ENCODE results near the gene LHX6. TPM values are rescaled to one million over a fixed set of nuclear protein-coding genes. Genes with fewer than 3 reads are reported as not detected.

LHX6 gene
- total and polyA plus RNA-seq, 2 of the 13 experiments (the other 11 are each of a cell fraction or from before 2014, with no cell fraction given), result 1.1 to 1.3 TPM

GRCh38 chr9:122265149-122265915, 36.6 kb upstream of the LHX6 start (continued):
- peak; percentile 78 for TF ChIP-seq USF2 (IDR thresholded peaks at IDR 0.05; ENCODE audit: low read depth, low read length)
- TF ChIP-seq USF2 (CRISPR knock-in tag; IDR thresholded peaks at IDR 0.05; ENCODE audit: borderline replicate concordance), result peak; percentile 86; the same call in 1 of the 2 replicates
- TF ChIP-seq PLRG1 (conservative IDR thresholded peaks at IDR 0.05), result no peak
- TF ChIP-seq KLF16 (CRISPR knock-in tag; IDR thresholded peaks at IDR 0.05), result no peak
- 0 out of 2 replicates have a peak, but pooled peaks have one; percentile 23 for TF ChIP-seq TFE3 (CRISPR knock-in tag; IDR thresholded peaks at IDR 0.05)
- TF ChIP-seq ZBTB4 (CRISPR knock-in tag; IDR thresholded peaks at IDR 0.05; ENCODE audit: borderline replicate concordance), result no peak
- TF ChIP-seq ELF1 (CRISPR knock-in tag; IDR thresholded peaks at IDR 0.05), result peak; percentile 78
- TF ChIP-seq ZNF160 (CRISPR knock-in tag; IDR thresholded peaks at IDR 0.05), result no peak
- no peak for TF ChIP-seq PITX1 (CRISPR knock-in tag; IDR thresholded peaks at IDR 0.05)
- TF ChIP-seq RFX5 (IDR thresholded peaks at IDR 0.05; ENCODE audit: low read depth, low read length), result no peak
- no peak for TF ChIP-seq ZNF253 (CRISPR knock-in tag; IDR thresholded peaks at IDR 0.05; ENCODE audit: borderline replicate concordance)
- TF ChIP-seq HDAC2 (CRISPR knock-in tag; IDR thresholded peaks at IDR 0.05), result 0 out of 2 replicates have a peak, but pooled peaks have one; percentile 9
- no peak for TF ChIP-seq ZSCAN5A (CRISPR knock-in tag; IDR thresholded peaks at IDR 0.05; ENCODE audit: borderline replicate concordance)
- peak; percentile 44 for TF ChIP-seq ASH2L (IDR thresholded peaks at IDR 0.05; ENCODE audit: insufficient read length, low read depth, low read length)
- TF ChIP-seq KLF11 (CRISPR knock-in tag; IDR thresholded peaks at IDR 0.05), result no peak
- TF ChIP-seq SRSF1 (optimal IDR thresholded peaks at IDR 0.05; ENCODE audit: low read depth, low read length), result no peak
- no peak for TF ChIP-seq KMT2B (CRISPR knock-in tag; IDR thresholded peaks at IDR 0.05)
- 0 out of 2 replicates have a peak, but pooled peaks have one; percentile 8 for TF ChIP-seq ZNF652 (CRISPR knock-in tag; IDR thresholded peaks at IDR 0.05; ENCODE audit: borderline replicate concordance, low read depth)
- TF ChIP-seq ZSCAN20 (CRISPR knock-in tag; IDR thresholded peaks at IDR 0.05; ENCODE audit: borderline replicate concordance), result no peak
- TF ChIP-seq NAIF1 (CRISPR knock-in tag; IDR thresholded peaks at IDR 0.05; ENCODE audit: borderline replicate concordance), result no peak; the same call in 1 of the 2 replicates
- peak; percentile 78; the same call in 1 of the 2 replicates for TF ChIP-seq KDM5A (IDR thresholded peaks at IDR 0.05; ENCODE audit: borderline replicate concordance, low read length)
- TF ChIP-seq GATA4 (IDR thresholded peaks at IDR 0.05; ENCODE audit: borderline replicate concordance, low read depth), result no peak

Measured in HepG2 (cell line).